HepG2 (cell line): ENCODE measurements around the gene IFRD1. TPM values are rescaled to one million over a fixed set of nuclear protein-coding genes. Genes with fewer than 3 reads are reported as not detected.

Experiments used
- ATAC-seq: fragments of 200-7000 bp; cut with Tn5 transposase; 3 replicates; pipeline ENCODE4 v1.9.1; 2020; ENCODE audit warnings: mild to moderate bottlenecking, moderate library complexity
- BruUV-seq: library from RNA; stranded (reverse); fragments of 400-500 nt; replicated peaks from 2 replicates; lab custom pipeline; 2021; lab: Mats Ljungman, UMichigan
- CTCF ChIA-PET: fragments of 300-600 bp; formaldehyde crosslinking; extraction: SDS; loops from one replicate; lab custom pipeline; 2021; ENCODE audit warnings: low total read pairs, inconsistent platforms, low intra/inter-chr PET ratio; lab: Yijun Ruan, JAX
- POLR2A ChIA-PET: fragments of 350-600 bp; sonication (Branson Sonifier 250); formaldehyde crosslinking; loops from one replicate; lab custom pipeline; 2020; ENCODE audit warnings: antibody characterized with exemption, inconsistent platforms; lab: Yijun Ruan, JAX
- DNase-seq: peaks from one replicate; pipeline ENCODE4 v3.0.0-alpha.2; 2015; ENCODE audit warnings: low spot score
- FAIRE-seq: peaks from 3 replicates; lab custom pipeline; 2011; peaks lifted over from hg19 to GRCh38; lab: Jason Lieb, UNC
- H2AFZ ChIP-seq: one replicate; pipeline ENCODE4 v1.6.1; 2011; ENCODE audit warnings: low read length, inconsistent platforms
- H3K27ac ChIP-seq: fragments of 300-600 bp; 3 replicates; pipeline ENCODE4 v1.8.0; 2011; ENCODE audit warnings: mixed run types, mild to moderate bottlenecking, mixed read lengths, low read length, inconsistent platforms; ENCODE audit not compliant: insufficient read depth; ENCODE audit errors: extremely low read length
- H3K27me3 ChIP-seq, 2 experiments: fragments of 200-600 bp in 1 of 2; 2 replicates in 1 of 2; 3 replicates in 1 of 2; pipeline versions ENCODE4 v1.6.0 to v1.8.0; 2011; ENCODE audit warnings: low read length in 2 of 2, mild to moderate bottlenecking in 2 of 2, moderate library complexity in 2 of 2, inconsistent platforms in 1 of 2; ENCODE audit not compliant: insufficient read depth in 2 of 2, control insufficient read depth in 1 of 2
- H3K36me3 ChIP-seq, 2 experiments: fragments of 200-600 bp in 1 of 2; replicated peaks in 1 of 2; 2 replicates in 1 of 2; 3 replicates in 1 of 2; pipeline versions ENCODE4 v1.5.1 to v1.8.0; 2011; ENCODE audit warnings: low read length in 2 of 2, inconsistent platforms in 1 of 2; ENCODE audit not compliant: insufficient read depth in 2 of 2, control insufficient read depth in 1 of 2
- H3K4me1 ChIP-seq: 2 replicates; pipeline ENCODE4 v1.5.1; 2012; ENCODE audit warnings: low read length, inconsistent platforms; ENCODE audit not compliant: insufficient read depth
- H3K4me2 ChIP-seq: 2 replicates; pipeline ENCODE4 v1.6.0; 2011; ENCODE audit warnings: low read depth, low read length, inconsistent platforms
- H3K4me3 ChIP-seq, 3 experiments: fragments of 200-600 bp in 1 of 3; sonication (generic), shearing (Covaris generic) in 1 of 3; replicated peaks in 1 of 3; 2 replicates each; pipeline ENCODE4 v1.5.1; 2011 to 2016; ENCODE audit warnings: low read length in 3 of 3, inconsistent platforms in 2 of 3, low read depth in 2 of 3, mild to moderate bottlenecking in 2 of 3, control low read depth in 1 of 3, mixed read lengths in 1 of 3; ENCODE audit not compliant: insufficient read depth in 1 of 3
- H3K79me2 ChIP-seq: one replicate; pipeline ENCODE4 v1.6.1; 2011; ENCODE audit warnings: low read length, inconsistent platforms; ENCODE audit not compliant: insufficient read depth
- H3K9ac ChIP-seq: 2 replicates; pipeline ENCODE4 v1.6.0; 2011; ENCODE audit warnings: mild to moderate bottlenecking, low read depth, low read length, inconsistent platforms; ENCODE audit not compliant: insufficient read depth
- H3K9me3 ChIP-seq: 2 replicates; pipeline ENCODE4 v1.5.1; 2012; ENCODE audit warnings: mild to moderate bottlenecking, low read length
- H4K20me1 ChIP-seq: 2 replicates; pipeline ENCODE4 v1.6.0; 2011; ENCODE audit warnings: inconsistent platforms, mild to moderate bottlenecking, low read length, moderate library complexity; ENCODE audit not compliant: insufficient read depth
- FIP1L1 ChIP-seq: fragments of 200-400 bp; formaldehyde crosslinking; IDR thresholded peaks from 2 replicates; pipeline ENCODE4 v1.6.1; 2018; ENCODE audit warnings: low read depth, mild to moderate bottlenecking, low read length, moderate library complexity, borderline replicate concordance; ENCODE audit not compliant: insufficient read depth
- GATA4 ChIP-seq: sonication (generic); IDR thresholded peaks from 2 replicates; pipeline ENCODE4 v1.6.1; 2016; ENCODE audit warnings: antibody characterized with exemption, low read depth, borderline replicate concordance
- HNRNPLL ChIP-seq: fragments of 200-400 bp; formaldehyde crosslinking; IDR thresholded peaks from 2 replicates; pipeline ENCODE4 v1.6.1; 2017; ENCODE audit warnings: mild to moderate bottlenecking, low read depth, low read length; ENCODE audit not compliant: poor library complexity, severe bottlenecking
- HOMEZ ChIP-seq: IDR thresholded peaks from 2 replicates; pipeline ENCODE4 v1.6.1; 2016; ENCODE audit warnings: low read depth
- ISL2 ChIP-seq: sonication (generic); formaldehyde crosslinking; IDR thresholded peaks from 2 replicates; pipeline ENCODE4 v1.5.0; 2020; ENCODE audit warnings: missing genetic modification reagents
- NFE2 ChIP-seq: sonication (generic); formaldehyde crosslinking; IDR thresholded peaks from 2 replicates; pipeline ENCODE4 v1.4.0; 2020; ENCODE audit warnings: missing genetic modification reagents
- PHF20 ChIP-seq: sonication (generic); formaldehyde crosslinking; IDR thresholded peaks from 2 replicates; pipeline ENCODE4 v1.5.0; 2020; ENCODE audit warnings: mild to moderate bottlenecking, missing genetic modification reagents
- POGK ChIP-seq: sonication (generic); formaldehyde crosslinking; conservative IDR thresholded peaks from 2 replicates; pipeline ENCODE4 v1.8.0; 2022; ENCODE audit warnings: mild to moderate bottlenecking, moderate library complexity, missing genetic modification reagents
- SSRP1 ChIP-seq: IDR thresholded peaks from 2 replicates; pipeline ENCODE4 v1.6.1; 2016; ENCODE audit warnings: control low read depth
- XRCC5 ChIP-seq: fragments of 200-400 bp; formaldehyde crosslinking; optimal IDR thresholded peaks from 2 replicates; pipeline ENCODE3; 2017; ENCODE audit warnings: mild to moderate bottlenecking, low read length
- ZFYVE20 ChIP-seq: sonication (generic); formaldehyde crosslinking; IDR thresholded peaks from 2 replicates; pipeline ENCODE4 v1.8.0; 2023; ENCODE audit warnings: low read depth, mild to moderate bottlenecking, moderate library complexity, missing genetic modification reagents, borderline replicate concordance
- ZMYM4 ChIP-seq: sonication (generic); formaldehyde crosslinking; IDR thresholded peaks from 2 replicates; pipeline ENCODE4 v1.8.1; 2023; ENCODE audit warnings: mild to moderate bottlenecking, missing genetic modification reagents
- ZNF282 ChIP-seq: fragments of 450-650 bp; IDR thresholded peaks from 2 replicates; pipeline ENCODE4 v1.6.1; 2018; ENCODE audit not compliant: partially characterized antibody
- ZNF644 ChIP-seq: IDR thresholded peaks from 2 replicates; pipeline ENCODE4 v1.6.1; 2016; ENCODE audit warnings: low read depth
- WGBS: methylation state at CpG from one replicate; pipeline ENCODE4 v1.1.6; 2017; ENCODE audit warnings: low lambda C conversion rate; 5-methylcytosine and 5-hydroxymethylcytosine counted together
- in situ Hi-C: cut with HindIII; loops from 2 replicates; pipeline ENCODE4 v1.10.0; 2017; ENCODE audit warnings: low pct_unique_long_range_greater_than_20kb; ENCODE audit not compliant: extremely low pct_ligation_motif_present
- intact Hi-C: fragments of 100-400 bp; cut with micrococcal nuclease; formaldehyde crosslinking; loops from one replicate; pipeline ENCODE4 v1.10.0; 2022; ENCODE audit not compliant: unreplicated experiment
- polyA plus RNA-seq, 8 experiments: library from polyadenylated mRNA; depleted of rRNA in 3 of 8; stranded (reverse) in 7 of 8; unstranded in 1 of 8; fragments of >200 nt; fragmentation: Illumina TruSeq in 4 of 8; extraction: Trizol in 4 of 8; gene quantifications; 2 replicates each; pipeline versions ENCODE4 v1.2.1 to v1.2.3, GENCODE V29; 2011 to 2016; ENCODE audit warnings: low read depth in 4 of 8, missing spikeins in 1 of 8, mixed read lengths in 1 of 8; ENCODE audit not compliant: insufficient read depth in 1 of 8
- total RNA-seq, 5 experiments: library from RNA; depleted of rRNA; stranded (reverse); fragments of >200 nt; fragmentation: Illumina TruSeq; extraction: Trizol; gene quantifications; 2 replicates each; pipeline ENCODE4 v1.2.3, GENCODE V29; 2016; ENCODE audit warnings: low read depth in 1 of 5
- TF ChIP-seq, protein P1 (sequence below): sonication (generic); formaldehyde crosslinking; IDR thresholded peaks from 2 replicates; pipeline ENCODE4 v1.4.0; 2020; ENCODE audit warnings: mild to moderate bottlenecking, low read depth, missing genetic modification reagents

The IFRD1 gene
- total and polyA plus RNA-seq, 2 of the 13 experiments (the other 11 are each of a cell fraction or from before 2014, with no cell fraction given) = 50.9 to 55.5 TPM

- Histone ChIP-seq H3K79me2 (peaks cover 2% of the 10 kb centered on the region), H4K20me1 (no peaks in the 10 kb centered on the region; the same call in 1 of the 2 replicates), H2AFZ (no peak overlapping the region), H3K9me3 (no peaks in the 10 kb centered on the region), H3K4me1 (no peaks in the 10 kb centered on the region), H3K4me2 (no peak overlapping the region), H3K9ac (no peak overlapping the region), H3K27ac (no peak overlapping the region), H3K4me3 (no peak overlapping the region), H3K27me3 (no peaks in the 10 kb centered on the region), H3K36me3 (peaks cover 20 to 87% of the 10 kb centered on the region in 2 experiments)
- TF ChIP-seq ZNF644 (CRISPR knock-in tag) = no peak
- no peak for TF ChIP-seq ZMYM4 (CRISPR knock-in tag)
- TF ChIP-seq XRCC5 = no peak
- TF ChIP-seq POGK (CRISPR knock-in tag) = no peak
- TF ChIP-seq SSRP1 = no peak
- TF ChIP-seq NFE2 (CRISPR knock-in tag) = no peak
- TF ChIP-seq ZFYVE20 = no peak
- DNase-seq = no peak
- ChIA-PET CTCF (no interaction called here), POLR2A (no interaction called here)
- no peak for FAIRE-seq
- no TSS peak for BruUV-seq
- ATAC-seq = no peak
- intact Hi-C loops = no loop called here
- in situ Hi-C loops = no loop called here
- 87% methylated on average over 4 of the region's 4 CpGs for WGBS
Observed at GRCh38 chr7:112467867-112468266, 17.6 kb downstream of the IFRD1 start.

GRCh38 chr7:112470194-112470593, 19.9 kb downstream of the IFRD1 start:
- BruUV-seq = no TSS peak
- no peaks in the 10 kb centered on the region; the same call in 1 of the 2 replicates for H4K20me1 ChIP-seq
- H2AFZ ChIP-seq = no peak overlapping the region
- intact Hi-C loops = no loop called here
- POLR2A ChIA-PET = no interaction called here
- no peak overlapping the region for H3K27ac ChIP-seq
- CTCF ChIA-PET = no interaction called here
- peaks cover 2% of the 10 kb centered on the region for H3K79me2 ChIP-seq
- in situ Hi-C loops = no loop called here
- H3K4me2 ChIP-seq = no peak overlapping the region
- FAIRE-seq (no peak), DNase-seq (no peak), ATAC-seq (no peak)
- no peak overlapping the region for H3K9ac ChIP-seq
- no peaks in the 10 kb centered on the region for H3K9me3 ChIP-seq
- H3K4me3 ChIP-seq = no peak overlapping the region
- WGBS = 97% methylated on average over 4 of the region's 4 CpGs
- H3K4me1 ChIP-seq = no peaks in the 10 kb centered on the region
- peaks cover 20 to 79% of the 10 kb centered on the region in 2 experiments for H3K36me3 ChIP-seq
- H3K27me3 ChIP-seq = no peaks in the 10 kb centered on the region
- TF ChIP-seq ISL2 (CRISPR knock-in tag) (no peak), FIP1L1 (no peak), HOMEZ (CRISPR knock-in tag) (no peak), GATA4 (no peak), HNRNPLL (no peak), PHF20 (CRISPR knock-in tag) (no peak), ZNF282 (no peak)
- TF ChIP-seq, protein P1, sequence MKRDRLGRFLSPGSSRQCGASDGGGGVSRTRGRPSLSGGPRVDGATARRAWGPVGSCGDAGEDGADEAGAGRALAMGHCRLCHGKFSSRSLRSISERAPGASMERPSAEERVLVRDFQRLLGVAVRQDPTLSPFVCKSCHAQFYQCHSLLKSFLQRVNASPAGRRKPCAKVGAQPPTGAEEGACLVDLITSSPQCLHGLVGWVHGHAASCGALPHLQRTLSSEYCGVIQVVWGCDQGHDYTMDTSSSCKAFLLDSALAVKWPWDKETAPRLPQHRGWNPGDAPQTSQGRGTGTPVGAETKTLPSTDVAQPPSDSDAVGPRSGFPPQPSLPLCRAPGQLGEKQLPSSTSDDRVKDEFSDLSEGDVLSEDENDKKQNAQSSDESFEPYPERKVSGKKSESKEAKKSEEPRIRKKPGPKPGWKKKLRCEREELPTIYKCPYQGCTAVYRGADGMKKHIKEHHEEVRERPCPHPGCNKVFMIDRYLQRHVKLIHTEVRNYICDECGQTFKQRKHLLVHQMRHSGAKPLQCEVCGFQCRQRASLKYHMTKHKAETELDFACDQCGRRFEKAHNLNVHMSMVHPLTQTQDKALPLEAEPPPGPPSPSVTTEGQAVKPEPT (CRISPR knock-in tag) = no peak
